HEK293 (cell line): Measurements from ENCODE around the gene RIN3.

Source experiments
- ZNF18 ChIP-seq: fragments of 450-650 bp; formaldehyde crosslinking; IDR thresholded peaks from 2 replicates; pipeline ENCODE4 v1.5.1; 2016; ENCODE audit warnings: missing biosample characterization, missing genetic modification characterization
- ZNF768 ChIP-seq: fragments of 450-650 bp; formaldehyde crosslinking; IDR thresholded peaks from 2 replicates; pipeline ENCODE4 v1.5.1; 2018; ENCODE audit warnings: missing biosample characterization, mild to moderate bottlenecking, missing genetic modification characterization
- TF ChIP-seq, protein P1 (sequence below): fragments of 450-650 bp; formaldehyde crosslinking; IDR thresholded peaks from 2 replicates; pipeline ENCODE4 v1.5.1; 2016; ENCODE audit warnings: missing biosample characterization, missing genetic modification characterization

GRCh38 chr14:92635031-92635430 is 121.5 kb downstream of the RIN3 start:
- TF ChIP-seq, protein P1, sequence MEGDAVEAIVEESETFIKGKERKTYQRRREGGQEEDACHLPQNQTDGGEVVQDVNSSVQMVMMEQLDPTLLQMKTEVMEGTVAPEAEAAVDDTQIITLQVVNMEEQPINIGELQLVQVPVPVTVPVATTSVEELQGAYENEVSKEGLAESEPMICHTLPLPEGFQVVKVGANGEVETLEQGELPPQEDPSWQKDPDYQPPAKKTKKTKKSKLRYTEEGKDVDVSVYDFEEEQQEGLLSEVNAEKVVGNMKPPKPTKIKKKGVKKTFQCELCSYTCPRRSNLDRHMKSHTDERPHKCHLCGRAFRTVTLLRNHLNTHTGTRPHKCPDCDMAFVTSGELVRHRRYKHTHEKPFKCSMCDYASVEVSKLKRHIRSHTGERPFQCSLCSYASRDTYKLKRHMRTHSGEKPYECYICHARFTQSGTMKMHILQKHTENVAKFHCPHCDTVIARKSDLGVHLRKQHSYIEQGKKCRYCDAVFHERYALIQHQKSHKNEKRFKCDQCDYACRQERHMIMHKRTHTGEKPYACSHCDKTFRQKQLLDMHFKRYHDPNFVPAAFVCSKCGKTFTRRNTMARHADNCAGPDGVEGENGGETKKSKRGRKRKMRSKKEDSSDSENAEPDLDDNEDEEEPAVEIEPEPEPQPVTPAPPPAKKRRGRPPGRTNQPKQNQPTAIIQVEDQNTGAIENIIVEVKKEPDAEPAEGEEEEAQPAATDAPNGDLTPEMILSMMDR = no peak
- no peak for TF ChIP-seq ZNF768
- no peak for TF ChIP-seq ZNF18 (tag by site-specific recombination)
